Heart right ventricle (tissue), 16 donors: Measurements from ENCODE around the gene TMEM150C. TPM values are rescaled to one million over a fixed set of nuclear protein-coding genes. Genes with fewer than 3 reads are reported as not detected.

Experiments used
- ATAC-seq, 8 donors: fragments of 200-7000 bp; cut with Tn5 transposase; one replicate each; pipeline ENCODE4 v1.9.1; 2020; ENCODE audit warnings: mild to moderate bottlenecking in 8 of 8, moderate library complexity in 8 of 8, moderate number of reproducible peaks in 1 of 8
- DNase-seq, 2 donors: peaks; one replicate each; pipeline ENCODE4 v3.0.0-alpha.2; 2020
- H3K27ac ChIP-seq, 10 donors: fragments of 200-600 bp; sonication (generic) in 2 of 10; one replicate each; pipeline versions ENCODE4 v1.5.0 to v1.8.0; 2020 to 2022; ENCODE audit warnings: mild to moderate bottlenecking in 3 of 10
- H3K27me3 ChIP-seq, 7 donors: fragments of 200-600 bp; one replicate each; pipeline ENCODE4 v1.8.0; 2021 to 2022; ENCODE audit warnings: mild to moderate bottlenecking in 2 of 7
- H3K36me3 ChIP-seq, 9 donors: fragments of 200-600 bp; sonication (generic) in 1 of 9; one replicate each; pipeline versions ENCODE4 v1.5.0 to v1.8.0; 2020 to 2022; ENCODE audit warnings: mild to moderate bottlenecking in 2 of 9
- H3K4me1 ChIP-seq, 9 donors: fragments of 200-600 bp; sonication (generic) in 1 of 9; one replicate each; pipeline versions ENCODE4 v1.5.0 to v1.8.0; 2020 to 2022; ENCODE audit warnings: mild to moderate bottlenecking in 4 of 9
- H3K4me3 ChIP-seq, 10 donors: fragments of 200-600 bp; sonication (generic) in 2 of 10; one replicate each; pipeline versions ENCODE4 v1.5.0 to v1.8.0; 2020 to 2022; ENCODE audit warnings: mild to moderate bottlenecking in 7 of 10, moderate library complexity in 2 of 10
- H3K9me3 ChIP-seq, 11 donors: fragments of 200-600 bp in 10 of 11; sonication (generic) in 2 of 11; one replicate each; pipeline versions ENCODE4 v1.5.0 to v1.8.0; 2013 to 2022; ENCODE audit warnings: mild to moderate bottlenecking in 2 of 11, control low read depth in 1 of 11, moderate library complexity in 1 of 11
- CTCF ChIP-seq, 9 donors: fragments of 200-600 bp; sonication (generic) in 2 of 9; IDR thresholded peaks; one replicate each; pipeline versions ENCODE4 v1.5.0 to v1.8.0; 2021 to 2022; ENCODE audit warnings: antibody characterized with exemption in 9 of 9, mild to moderate bottlenecking in 5 of 9, moderate library complexity in 1 of 9
- WGBS, 2 donors: extraction: QIAGEN DNeasy Blood & Tissue Kit; methylation state at CpG; one replicate each; pipeline ENCODE4 v1.1.7; 2013; ENCODE audit warnings: inconsistent platforms in 1 of 2; 5-methylcytosine and 5-hydroxymethylcytosine counted together
- intact Hi-C, 10 donors: fragments of 100-400 bp; cut with DNase I; formaldehyde crosslinking; loops; one replicate each; pipeline versions ENCODE4 v1.11.1 to v1.14.2; 2022
- polyA plus RNA-seq, 2 donors: library from polyadenylated mRNA; stranded (reverse); fragments of 200-250 nt; gene quantifications; one replicate each; pipeline ENCODE4 v1.2.3, GENCODE V29; 2013
- total RNA-seq, 10 donors: library from RNA; stranded (reverse); fragmentation: NEBNext Ultra II Directional in 3 of 10; extraction: Animal tissue kit (Norgen Biotek cat#: 25700) in 3 of 10; gene quantifications; one replicate each; pipeline versions ENCODE4 v1.2.1 to v1.2.4, GENCODE V29; 2021 to 2023
- donor health status: Arrhythmogenic right ventricular cardiomyopathy.
- donor health status: ischemic (EF 13 %, LVEDD 7.1; RV severe dilation, severe dysfunction).
- donor health status: healthy with polysubstance abuse.
- donor health status: DM: no; HTN: yes; CAD: no.
- donor health status: DM: no; HTN: no; CAD: no.
- donor health status: ischemic (EF 25% LVEDD 6.9; RV normal size, moderate dysfunction).
- donor health status: ischemic (EF 25% LVEDD 5.7; RV mildly dilated, moderate dysfunction).
- donor health status: healthy.
- donor health status: DM: yes; HTN: yes; CAD: no.
- donor health status: Ischemic cardiomyopathy.
- donor health status: ischemic (EF 35%, LVEDD 5.7; RV mildly dilated, moderate dysfunction).
- donor health status: nonischemic (EF 11% LVEDD 7.7; RV severe dilation, severe dysfunction).
- donor health status: DM: yes; HTN: yes; CAD: no.
- donor health status: PGD.
- donor health status: ischemic (EF 29% LVEDD 5.4; RV normal size, mild dysfunction).
- donor health status: nonischemic (EF 23%, LVEDD 6.1; RV moderate dilation, normal function).

Gene TMEM150C
- total and polyA plus RNA-seq, 12 donors: 6.5 to 22.7 (median 12.6) TPM

GRCh38 chr4:82529322-82529721 is 32.5 kb downstream of the TMEM150C start:
- Histone ChIP-seq H3K27me3 (no peaks in the 10 kb centered on the region), H3K36me3 (no peaks in the 10 kb centered on the region), H3K27ac (no peak overlapping the region), H3K9me3 (no peaks in the 10 kb centered on the region), H3K4me1 (peaks cover 0 to 5% (median 0%) of the 10 kb centered on the region in 9 donors), H3K4me3 (no peak overlapping the region)
- no peak for ATAC-seq
- DNase-seq: no peak
- TF ChIP-seq CTCF (IDR thresholded peaks at IDR 0.05): no peak
- intact Hi-C loops: no loop called here
- WGBS, 2 donors: 89 to 91% methylated on average over 3 of the region's 3 CpGs

- intact Hi-C loops: no loop called here
- H3K4me3 ChIP-seq: no peak overlapping the region
- H3K9me3 ChIP-seq: no peaks in the 10 kb centered on the region
- no peak for DNase-seq
- H3K36me3 ChIP-seq: no peaks in the 10 kb centered on the region
- 69% methylated on average over 4 of the region's 4 CpGs for WGBS, 2 donors
- no peaks in the 10 kb centered on the region for H3K27me3 ChIP-seq
- TF ChIP-seq CTCF (IDR thresholded peaks at IDR 0.05): no peak
- peaks cover 0 to 5% (median 0%) of the 10 kb centered on the region in 9 donors for H3K4me1 ChIP-seq
- no peak overlapping the region for H3K27ac ChIP-seq
- ATAC-seq: no peak
Measured at GRCh38 chr4:82528868-82529267, 32.9 kb downstream of the TMEM150C start.

DNA sequence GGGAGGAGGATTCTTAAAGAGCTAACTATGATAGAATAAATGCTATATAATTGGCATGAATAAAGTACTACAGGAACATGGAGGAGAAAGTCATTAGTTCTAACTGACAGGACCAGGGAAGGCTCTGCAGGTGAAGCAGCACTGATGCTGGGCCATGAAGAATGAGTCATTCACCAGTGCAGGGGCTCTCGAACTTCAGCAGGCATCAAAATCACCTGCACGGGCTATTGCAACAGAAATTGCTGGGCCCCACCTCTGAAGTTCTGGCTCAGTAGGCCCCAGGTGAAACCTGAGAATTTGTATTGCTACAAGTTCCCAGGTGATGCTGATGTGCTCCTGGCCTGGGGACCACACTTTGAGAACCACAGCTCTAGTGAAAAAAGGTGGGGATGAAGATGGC is 33.7 kb downstream of the TMEM150C start:
- H3K9me3 ChIP-seq: no peaks in the 10 kb centered on the region
- ATAC-seq: no peak
- H3K4me1 ChIP-seq: peaks cover 0 to 5% (median 0%) of the 10 kb centered on the region in 9 donors
- no peaks in the 10 kb centered on the region for H3K27me3 ChIP-seq
- WGBS, 2 donors: 86 to 96% methylated on average over 2 of the region's 2 CpGs
- intact Hi-C loops: no loop called here
- no peak for DNase-seq
- H3K27ac ChIP-seq: no peak overlapping the region
- TF ChIP-seq CTCF (IDR thresholded peaks at IDR 0.05): no peak
- no peak overlapping the region for H3K4me3 ChIP-seq
- no peaks in the 10 kb centered on the region for H3K36me3 ChIP-seq

DNA sequence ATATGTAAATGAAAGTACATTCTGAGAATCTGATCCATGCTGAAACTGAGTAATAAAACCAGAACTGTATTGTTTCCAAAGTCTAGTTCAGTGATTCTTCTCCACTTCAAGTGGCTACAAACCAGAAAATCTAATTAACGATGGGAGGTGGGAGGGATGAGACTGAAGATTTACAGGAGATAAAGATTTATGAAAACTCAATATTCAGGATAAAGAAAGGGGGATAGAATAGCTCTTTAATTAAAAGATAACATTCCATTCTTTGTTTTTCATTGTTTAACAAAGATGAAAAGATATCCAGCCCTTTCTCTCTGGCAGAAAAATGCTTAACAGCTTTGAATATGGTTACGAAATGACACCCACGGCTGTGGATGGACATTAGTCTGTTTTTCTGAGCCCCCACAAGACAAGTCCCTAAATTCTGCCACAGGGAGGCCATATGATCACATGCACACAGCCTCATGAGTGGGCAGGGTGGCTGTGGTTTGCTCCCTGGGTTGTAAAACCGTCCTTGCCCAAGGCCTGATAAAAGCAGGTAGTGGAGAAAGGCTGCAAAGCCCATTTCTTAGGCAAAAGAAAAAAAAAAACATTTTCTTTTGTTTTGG is 36.4 kb downstream of the TMEM150C start:
- peaks cover 0 to 5% (median 0%) of the 10 kb centered on the region in 9 donors for H3K4me1 ChIP-seq
- ATAC-seq: no peak
- H3K9me3 ChIP-seq: no peaks in the 10 kb centered on the region
- no peaks in the 10 kb centered on the region for H3K36me3 ChIP-seq
- TF ChIP-seq CTCF (IDR thresholded peaks at IDR 0.05): no peak
- intact Hi-C loops: no loop called here
- H3K27me3 ChIP-seq: no peaks in the 10 kb centered on the region
- no peak overlapping the region for H3K27ac ChIP-seq
- 69 to 76% methylated on average over 4 of the region's 4 CpGs for WGBS, 2 donors
- DNase-seq: no peak
- H3K4me3 ChIP-seq: no peak overlapping the region
